Caki2 (cell line): ENCODE results near the gene AVPI1. TPM values are rescaled to one million over a fixed set of nuclear protein-coding genes. Genes with fewer than 3 reads are reported as not detected.
"Not testable (repeated sequence)": the region's sequence is repeated elsewhere in the genome, so short reads cannot be mapped to it uniquely, and the experiment has no call there.

Experiments used
- DNase-seq: peaks from one replicate; pipeline ENCODE4 v3.0.0-alpha.2; 2015; ENCODE audit warnings: low read depth
- in situ Hi-C: cut with HindIII; loops from 2 replicates; pipeline ENCODE4 v1.10.0; 2016; ENCODE audit warnings: low sequenced_read_pairs, low pct_unique_long_range_greater_than_20kb, mixed read lengths
- total RNA-seq: library from RNA; depleted of rRNA; stranded (reverse); fragments of >200 nt; shearing (Covaris generic); gene quantifications from 2 replicates; pipeline ENCODE4 v1.2.3, GENCODE V29; 2014; ENCODE audit warnings: low replicate concordance

AVPI1 gene
- total RNA-seq, 1 experiment from 2014 or later, result 46.1 TPM

DNA sequence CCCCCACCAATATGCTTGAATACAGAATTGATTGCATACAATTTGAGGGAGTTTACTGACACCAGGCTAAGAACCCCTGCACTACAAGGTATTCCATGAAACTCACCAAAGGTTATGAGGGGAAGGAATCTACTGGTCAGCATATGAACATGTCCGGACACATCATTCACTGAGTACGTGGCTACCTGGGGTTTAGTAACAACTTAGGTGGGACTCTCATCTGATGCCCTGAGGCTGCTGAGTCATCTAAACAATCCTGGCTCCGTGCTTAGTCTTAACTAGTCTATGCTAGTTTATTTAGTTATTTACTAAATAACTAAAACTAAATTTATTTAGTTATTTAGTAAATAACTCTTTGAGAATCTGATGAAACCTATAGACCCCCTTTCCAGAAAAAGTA is 35.3 kb downstream of the AVPI1 start:
- DNase-seq, result no peak
- in situ Hi-C loops, result no loop called here

DNA sequence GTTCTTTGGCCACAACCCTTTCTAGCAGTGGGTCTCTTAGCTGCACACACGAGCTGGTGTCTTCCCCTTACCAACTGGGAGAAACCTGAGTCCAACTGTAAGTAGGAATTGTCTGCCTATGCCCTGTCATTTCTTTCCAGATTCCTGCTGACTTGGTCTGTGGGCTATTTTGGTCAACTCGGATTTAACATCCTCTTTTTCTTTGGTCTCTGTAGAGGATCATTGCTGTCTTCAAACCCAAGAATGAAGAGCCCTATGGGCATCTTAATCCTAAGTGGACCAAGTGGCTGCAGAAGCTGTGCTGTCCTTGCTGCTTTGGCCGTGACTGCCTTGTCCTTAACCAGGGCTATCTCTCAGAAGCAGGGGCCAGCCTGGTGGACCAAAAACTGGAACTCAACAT is 36.3 kb downstream of the AVPI1 start:
- in situ Hi-C loops, result no loop called here
- no peak for DNase-seq

DNA sequence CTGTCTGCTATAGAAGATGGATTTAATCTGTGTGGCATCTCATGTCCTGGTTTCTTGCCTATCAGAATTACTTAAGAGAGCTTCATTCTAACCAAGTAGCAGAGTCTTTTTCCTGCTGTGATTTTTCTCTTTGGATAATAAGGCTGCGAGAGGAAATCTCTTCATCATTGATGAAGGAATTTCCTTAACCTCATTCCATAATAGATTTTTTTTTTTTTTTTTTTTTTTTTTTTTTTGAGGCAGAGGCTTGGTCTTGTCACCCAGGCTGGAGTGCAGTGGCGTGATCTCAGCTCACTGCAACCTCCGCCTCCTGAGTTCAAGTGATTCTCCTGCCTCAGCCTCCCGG is 37.7 kb downstream of the AVPI1 start:
- DNase-seq, in situ Hi-C loops: not testable (repeated sequence)

DNA sequence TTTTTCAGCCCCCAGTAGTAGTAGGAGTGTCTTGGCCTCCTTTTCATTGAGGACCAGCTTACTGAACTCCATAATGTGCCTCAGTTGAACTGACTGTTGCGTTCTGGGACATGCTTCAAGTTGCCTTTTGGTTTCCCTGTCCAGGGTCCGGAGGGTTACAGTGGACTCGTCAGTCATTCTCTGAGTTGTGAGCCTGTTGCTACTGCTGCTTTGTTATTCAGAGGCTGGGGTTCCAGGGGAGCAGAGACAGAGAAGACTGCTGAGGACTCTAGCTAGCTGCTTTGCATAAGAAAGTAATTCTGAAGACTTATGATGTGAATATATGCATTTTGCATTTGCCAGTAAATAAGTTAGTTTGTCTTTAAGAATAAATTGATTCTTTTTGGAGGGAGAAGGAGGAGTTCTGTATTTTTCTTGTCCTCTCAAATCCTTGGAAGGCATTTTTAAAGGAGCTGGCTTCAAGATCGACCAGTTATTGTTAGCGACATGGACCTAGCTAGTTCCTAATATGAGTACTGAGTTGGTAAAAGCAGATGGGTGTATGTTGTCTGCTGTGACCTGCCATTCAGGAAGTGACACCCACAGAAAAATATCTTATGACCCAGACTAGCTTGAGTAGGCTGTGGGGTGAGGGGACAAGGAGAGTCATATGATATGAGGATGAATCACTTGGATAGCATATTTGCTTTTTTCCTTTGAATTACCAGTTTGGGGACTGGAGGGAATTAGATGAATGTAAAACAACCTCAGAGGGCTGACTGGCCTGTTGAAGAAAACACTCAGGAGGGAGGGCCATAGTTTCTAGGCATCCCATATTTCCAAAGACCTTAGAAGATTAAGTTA is 38.3 kb downstream of the AVPI1 start:
- in situ Hi-C loops, result no loop called here
- peak; percentile 76 for DNase-seq

DNA sequence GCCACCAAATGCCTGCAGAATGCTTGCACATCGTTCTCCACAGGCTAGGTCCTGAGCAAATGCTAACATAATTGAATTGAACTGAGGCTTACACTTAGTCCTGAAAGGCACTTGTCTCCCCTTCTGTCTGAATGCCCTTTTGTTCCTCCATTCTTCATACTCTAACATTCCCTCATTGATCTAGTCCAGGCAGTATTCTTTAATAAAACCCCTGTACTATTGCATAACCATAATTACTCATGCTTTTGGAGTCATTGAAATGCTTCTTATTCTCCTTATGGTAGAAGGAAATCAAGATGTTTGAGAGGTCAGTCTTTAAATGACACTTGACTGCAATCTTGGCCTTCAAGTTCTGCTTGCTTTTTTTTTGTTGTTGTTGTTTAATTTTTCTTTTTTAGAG is 39.5 kb downstream of the AVPI1 start:
- in situ Hi-C loops, result no loop called here
- DNase-seq, result no peak

DNA sequence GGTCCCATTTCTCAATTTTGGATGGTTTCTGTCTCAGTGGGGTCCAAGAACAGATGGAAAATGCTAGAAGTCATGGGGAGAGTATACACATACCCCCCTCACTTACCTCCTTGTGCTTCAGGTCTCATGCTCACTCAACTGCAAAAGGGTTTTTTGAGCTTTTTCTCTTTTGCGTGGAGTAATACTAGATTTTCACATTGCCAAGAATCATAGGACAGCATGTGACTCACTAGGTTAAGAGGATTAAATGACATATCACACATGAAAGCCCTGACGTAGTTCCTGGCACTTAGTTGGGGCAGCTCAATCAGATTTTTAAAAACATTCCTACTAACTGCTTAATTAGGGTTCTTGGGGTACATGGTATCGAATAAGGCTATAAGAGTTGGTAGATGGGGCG is 42.1 kb downstream of the AVPI1 start:
- no peak for DNase-seq
- in situ Hi-C loops, result no loop called here

DNA sequence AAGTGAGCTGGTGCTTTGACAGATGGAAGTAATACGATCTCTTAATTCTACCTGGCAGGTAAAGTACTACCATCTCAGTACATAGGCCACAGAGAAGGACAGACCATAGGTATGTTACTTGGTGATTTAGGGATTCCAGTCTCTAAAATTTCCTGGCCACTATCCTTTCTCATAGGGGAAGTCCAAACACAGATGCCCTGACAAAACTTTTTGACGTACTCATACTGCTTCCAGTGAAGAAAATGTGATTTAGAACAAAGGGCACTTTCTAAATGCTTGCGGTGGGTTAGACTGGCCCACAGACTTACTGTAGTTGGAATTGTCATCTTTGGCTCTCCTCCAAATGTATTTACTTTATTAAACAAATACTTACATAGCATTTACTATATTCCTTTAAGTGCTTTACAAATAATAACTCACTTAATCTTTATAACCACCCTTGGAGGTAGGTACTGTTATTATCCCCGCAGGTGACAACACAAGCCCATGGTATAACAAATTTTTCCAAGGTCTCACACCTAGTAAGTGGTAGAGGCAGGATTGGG is 43.5 kb downstream of the AVPI1 start:
- in situ Hi-C loops, result no loop called here
- no peak for DNase-seq

DNA sequence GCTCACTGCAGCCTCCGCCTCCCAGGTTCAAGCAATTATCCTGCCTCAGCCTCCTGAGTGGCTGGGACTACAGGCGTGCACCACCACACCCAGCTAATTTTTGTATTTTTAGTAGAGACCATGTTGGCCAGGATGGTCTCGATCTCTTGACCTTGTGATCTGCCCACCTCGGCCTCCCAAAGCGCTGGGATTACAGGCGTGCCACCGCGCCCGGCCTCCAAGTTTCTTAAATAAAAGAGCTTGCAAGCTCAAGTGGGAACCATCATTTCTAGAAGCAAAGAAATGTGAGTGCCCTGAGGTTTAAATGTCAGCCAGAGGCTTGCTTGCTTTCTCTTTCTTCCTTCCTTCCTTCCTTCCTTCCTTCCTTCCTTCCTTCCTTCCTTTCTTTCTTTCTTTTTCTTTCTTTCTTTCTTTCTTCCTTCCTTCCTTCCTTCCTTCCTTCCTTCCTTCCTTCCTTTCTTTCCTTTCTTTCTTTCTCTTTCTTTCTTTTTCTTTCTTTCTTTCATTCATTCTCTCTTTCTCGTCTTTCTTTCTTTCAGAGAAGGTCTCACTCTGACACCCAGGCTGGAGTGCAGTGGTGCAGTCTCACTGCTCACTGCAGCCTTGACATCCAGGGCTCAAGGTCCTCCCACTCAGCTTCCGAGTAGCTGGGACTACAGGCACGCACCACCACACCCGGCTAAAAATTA is 44.4 kb downstream of the AVPI1 start:
- DNase-seq, in situ Hi-C loops: not testable (repeated sequence)

DNA sequence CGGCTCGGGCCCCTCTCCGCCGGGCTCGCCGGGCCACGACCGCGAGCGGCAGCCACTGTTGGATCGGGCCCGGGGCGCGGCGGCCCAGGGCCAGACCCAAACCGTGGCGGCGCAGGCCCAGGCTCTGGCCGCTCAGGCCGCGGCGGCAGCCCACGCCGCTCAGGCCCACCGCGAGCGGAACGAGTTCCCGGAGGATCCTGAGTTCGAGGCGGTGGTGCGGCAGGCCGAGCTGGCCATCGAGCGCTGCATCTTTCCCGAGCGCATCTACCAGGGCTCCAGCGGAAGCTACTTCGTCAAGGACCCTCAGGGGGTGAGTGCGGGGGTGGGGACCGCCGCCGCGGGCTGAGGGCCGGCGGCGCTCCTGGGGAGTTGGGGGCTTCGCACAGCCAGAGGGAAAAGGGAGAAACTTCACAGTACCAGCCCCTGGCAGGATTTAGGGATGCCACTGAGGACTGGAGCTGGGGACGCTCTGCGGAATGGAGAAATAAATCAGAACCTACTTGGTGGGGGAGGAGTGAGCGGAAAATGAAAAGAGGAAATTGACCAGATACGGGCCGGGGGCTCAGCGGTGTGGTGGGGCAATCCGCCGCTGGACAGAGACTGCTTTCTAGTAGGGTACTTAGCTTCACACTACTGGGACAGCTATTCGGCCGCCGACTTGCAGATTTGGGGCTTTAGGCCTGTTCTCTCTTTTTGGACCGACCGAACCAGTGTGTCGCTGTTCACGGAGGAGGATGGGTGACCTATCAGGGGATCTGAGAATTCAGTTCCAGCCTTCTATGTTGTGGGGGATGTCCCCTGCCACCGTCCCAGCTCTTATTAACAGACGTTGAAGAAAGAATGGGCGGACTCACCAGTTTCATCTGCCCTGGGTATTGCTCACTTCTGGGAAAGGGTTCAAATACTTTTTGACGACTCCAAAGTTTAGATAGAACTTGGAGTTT is 45.9 kb downstream of the AVPI1 start:
- DNase-seq, result no peak
- in situ Hi-C loops, result no loop called here

DNA sequence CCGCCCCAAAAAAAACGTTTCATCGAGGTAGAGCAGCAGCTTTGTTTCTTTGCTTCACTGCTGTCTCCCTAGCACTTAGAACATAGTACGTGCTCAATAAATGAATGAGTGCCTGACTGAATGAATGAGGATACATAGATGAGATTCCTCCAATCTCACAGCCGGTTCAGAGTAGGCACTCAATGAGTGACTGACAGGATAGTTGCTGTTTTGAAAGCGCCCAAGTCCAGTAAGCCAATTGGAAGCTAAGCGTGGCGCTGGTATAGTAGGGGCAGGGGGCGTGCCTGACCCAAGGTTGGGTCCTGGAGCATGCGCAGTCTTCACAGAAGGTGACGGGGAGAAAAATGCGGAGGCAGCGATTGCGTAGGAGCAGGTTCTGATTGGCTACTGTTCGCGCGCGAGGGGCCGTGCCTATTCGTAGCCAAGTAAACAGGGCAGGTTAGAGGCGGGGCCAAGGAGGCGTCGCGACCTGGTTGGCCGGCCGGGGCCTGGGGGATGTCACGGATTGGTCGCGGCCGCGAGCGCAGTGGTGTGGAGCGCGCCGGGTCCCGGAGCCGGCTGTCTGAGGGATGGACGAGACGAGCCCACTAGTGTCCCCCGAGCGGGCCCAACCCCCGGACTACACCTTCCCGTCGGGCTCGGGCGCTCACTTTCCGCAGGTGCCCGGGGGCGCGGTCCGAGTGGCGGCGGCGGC is 46.7 kb downstream of the AVPI1 start, which contains the start of gene PI4K2A:
Gene PI4K2A (plus strand): TSS at position 498 of the 694 bp plus-strand sequence. CDS start 72 bp downstream, at position 570.
- peak; percentile 98 for DNase-seq
- in situ Hi-C loops, result no loop called here

DNA sequence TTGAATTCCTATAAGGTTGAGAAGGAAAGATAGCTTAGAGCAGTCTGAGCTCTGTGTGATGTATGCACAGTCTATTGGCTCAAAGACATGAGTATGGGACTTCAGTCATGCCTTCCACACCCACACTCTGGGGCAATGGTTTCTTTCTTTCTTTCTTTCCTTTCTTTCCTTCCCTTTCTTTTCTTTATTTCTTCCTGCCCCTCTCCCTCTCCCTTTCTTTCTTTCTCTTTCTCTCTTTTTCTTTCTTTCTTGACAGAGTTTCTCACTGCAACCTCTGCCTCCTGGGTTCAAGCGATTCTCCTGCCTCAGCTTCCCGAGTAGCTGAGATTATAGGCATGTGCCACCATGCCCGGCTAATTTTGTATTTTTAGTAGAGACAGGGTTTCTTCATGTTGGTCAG is 48.0 kb downstream of the AVPI1 start:
- DNase-seq, result not testable (repeated sequence)

DNA sequence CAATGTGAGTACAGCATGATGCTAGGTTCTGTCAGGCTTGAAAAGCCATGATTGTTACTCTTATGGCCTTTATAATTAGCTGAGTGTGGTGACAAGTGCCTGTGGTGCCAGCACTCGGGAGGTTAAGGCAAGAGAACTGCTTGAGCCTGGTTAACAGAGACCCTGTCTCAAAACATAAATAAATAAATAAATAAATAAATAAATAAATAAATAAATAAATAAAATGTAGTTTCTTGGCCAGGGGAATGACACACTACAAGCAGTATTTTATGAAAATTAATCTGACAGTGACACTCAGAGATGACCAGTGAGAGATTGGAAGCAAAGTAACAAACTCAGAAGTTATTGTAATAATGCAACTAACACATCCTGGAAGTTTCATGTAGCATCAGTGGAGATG is 51.5 kb downstream of the AVPI1 start:
- in situ Hi-C loops, result no loop called here

More for the DNA sequence above, 48.0 kb downstream of the AVPI1 start:
- in situ Hi-C loops, result not testable (repeated sequence)

DNA sequence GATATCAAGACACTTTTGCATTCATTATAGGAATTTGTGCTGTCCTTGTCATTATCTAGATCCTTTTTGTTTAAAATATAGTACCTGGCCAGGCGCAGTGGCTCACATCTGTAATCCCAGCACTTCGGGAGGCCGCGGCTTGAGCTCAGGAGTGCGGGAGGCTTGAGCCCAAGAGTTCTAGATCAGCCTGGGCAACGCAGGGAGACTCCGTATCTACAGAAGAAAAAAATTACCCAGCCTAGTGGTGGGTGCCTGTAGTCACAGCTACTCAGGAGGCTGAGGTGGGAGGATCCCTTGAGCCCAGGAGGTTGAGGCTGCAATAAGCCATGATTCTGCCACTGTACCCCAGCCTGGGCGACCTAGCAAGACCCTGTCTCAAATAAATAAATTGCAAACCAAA is 53.1 kb downstream of the AVPI1 start:
- in situ Hi-C loops, result no loop called here
- no peak for DNase-seq

More for the DNA sequence above, 51.5 kb downstream of the AVPI1 start:
- no peak for DNase-seq

DNA sequence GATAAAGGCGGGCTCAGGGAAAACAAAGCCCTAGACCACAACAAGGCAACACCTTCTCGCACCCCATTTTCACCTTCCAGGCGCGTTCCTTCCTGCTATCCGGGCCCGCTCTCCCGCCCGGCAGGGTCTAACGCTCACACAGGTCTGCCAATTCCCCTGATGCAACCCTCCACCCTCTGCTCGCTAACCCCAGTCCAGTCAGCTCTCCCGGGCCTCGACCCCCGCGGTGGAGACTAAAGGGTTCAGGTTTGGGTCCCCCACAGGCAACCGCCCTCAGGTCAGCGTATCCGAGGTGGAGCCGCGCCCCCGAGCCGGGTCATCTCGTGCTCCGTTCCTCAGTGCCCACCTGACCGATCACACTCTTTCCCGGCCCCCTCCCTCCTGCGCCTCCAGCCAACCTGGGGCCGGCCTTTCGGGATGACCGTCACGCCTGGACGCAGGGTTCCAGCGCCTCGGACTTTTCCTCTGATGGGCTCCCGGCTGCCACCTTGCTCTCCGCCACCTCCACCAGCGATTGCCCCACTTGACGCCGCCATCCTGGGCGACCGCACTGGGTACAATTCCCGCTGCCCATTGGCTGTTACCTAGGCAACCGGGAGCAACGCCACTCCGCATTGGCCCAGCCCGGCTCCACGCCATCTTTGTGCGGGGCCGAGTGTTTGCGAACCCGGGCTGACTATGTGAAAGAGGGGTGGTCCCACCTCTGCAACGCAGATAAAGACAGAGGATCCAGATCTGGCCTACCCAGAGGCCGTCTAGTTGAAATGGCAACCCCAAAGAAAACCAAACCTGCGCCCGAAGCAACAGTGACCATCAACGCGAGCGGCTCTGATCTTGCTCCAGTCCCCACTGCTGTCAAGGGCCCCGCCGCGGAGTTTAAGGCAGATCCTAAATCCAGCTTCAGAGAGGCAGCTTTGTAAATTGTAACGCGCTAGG is 53.8 kb downstream of the AVPI1 start, which contains the start of gene MORN4:
Gene MORN4 (minus strand): TSS at position 552 of the 936 bp plus-strand sequence. CDS start 13,847 bp downstream, outside the sequence.
- DNase-seq, result peak; percentile 86
- in situ Hi-C loops, result no loop called here

DNA sequence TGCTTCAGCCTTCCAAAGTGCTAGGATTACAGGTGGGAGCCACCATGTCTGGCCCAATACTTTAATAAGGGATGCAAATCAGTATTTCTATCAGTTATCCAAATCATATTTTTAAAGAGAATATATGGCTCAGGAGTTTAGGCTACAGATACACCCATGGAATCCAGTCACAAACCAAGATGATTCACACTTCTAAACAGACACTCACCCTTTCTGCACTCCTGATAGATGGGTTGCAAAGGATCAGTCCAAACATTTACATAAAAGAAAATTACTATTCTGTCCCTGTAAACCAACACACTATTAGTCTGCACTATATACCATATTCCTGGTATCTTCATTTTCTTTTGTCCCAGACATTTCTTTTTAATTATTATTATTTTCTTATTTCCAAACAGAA is 55.9 kb downstream of the AVPI1 start:
- no peak for DNase-seq
- in situ Hi-C loops, result no loop called here

DNA sequence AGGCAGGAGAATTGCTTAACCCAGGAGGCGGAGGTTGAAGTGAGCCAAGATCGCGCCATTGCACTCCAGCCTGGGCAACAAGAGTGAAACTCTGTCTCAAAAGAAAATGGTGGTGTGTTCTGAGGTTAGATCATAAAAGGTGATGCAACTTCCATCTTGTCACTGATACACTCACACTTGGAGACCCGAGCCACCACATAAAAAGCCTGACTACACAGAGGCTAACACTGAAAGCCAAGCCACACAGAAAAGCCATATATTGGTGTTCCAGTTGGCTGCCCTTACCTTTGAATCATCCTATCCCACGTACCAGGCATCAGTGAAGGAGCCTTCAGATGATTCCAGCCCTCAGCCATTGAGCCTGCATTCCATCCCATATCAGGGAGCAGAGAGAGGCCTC is 57.8 kb downstream of the AVPI1 start:
- in situ Hi-C loops, result no loop called here
- peak; percentile 42 for DNase-seq

DNA sequence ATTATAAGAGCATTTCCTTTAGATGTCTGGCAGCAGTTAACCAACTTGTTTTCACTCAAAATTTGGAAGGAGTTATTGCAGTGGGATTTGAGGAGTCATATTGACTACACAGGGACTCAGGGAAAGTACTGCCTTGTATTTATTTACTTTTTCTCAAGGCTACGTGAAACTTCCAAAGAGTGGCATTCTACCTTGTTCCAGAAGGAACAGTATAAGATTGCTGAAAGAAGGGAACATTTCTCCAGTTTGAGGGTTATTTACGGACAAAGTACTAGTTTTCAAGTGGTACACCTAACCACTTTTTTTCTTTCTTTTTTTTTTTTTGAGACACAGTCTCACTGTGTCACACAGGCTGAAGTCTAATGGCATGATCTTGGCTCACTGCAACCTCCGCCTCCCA is 58.8 kb downstream of the AVPI1 start:
- no peak for DNase-seq
- in situ Hi-C loops, result no loop called here
